HS-27A (cell line): ENCODE measurements around the gene CALN1.
"Not testable (repeated sequence)": the region's sequence is repeated elsewhere in the genome, so short reads cannot be mapped to it uniquely, and the experiment has no call there.

Source experiments
- DNase-seq: peaks from one replicate; pipeline ENCODE4 v3.0.0-alpha.2; 2012; ENCODE audit warnings: low read depth, missing footprints

Gene CALN1

DNA sequence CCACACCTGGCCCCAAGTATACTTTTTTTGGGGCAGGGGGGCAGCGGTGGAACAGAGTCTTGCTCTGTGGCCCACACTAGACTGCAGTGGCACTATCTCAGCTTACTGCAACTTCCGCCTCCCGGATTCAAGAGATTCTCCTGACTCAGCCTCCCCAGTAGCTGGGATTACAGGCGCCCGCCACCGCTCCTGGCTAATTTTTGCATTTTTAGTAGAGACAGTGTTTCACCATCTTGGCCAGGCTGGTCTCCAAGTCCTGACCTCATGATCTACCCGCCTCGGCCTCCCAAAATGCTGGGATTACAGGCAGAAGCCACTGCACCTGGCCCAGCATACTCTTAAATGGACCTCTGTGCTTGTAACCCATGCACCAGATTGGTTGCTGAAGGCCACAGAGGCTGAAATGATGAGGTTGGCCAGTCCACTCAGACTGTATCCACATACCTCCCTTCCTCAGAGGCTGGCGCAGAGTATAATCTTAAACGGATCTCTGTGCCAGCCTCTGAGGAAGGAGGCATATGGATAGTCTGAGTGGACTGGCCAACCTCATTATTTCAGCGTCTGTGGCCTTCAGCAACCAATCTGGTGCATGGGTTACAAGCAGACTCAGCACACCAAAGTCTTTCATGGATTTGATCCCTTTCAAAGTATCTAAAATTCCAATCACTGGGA is 3.0 kb downstream of the CALN1 start:
- DNase-seq = no peak

GRCh38 chr7:72406820-72407403 is 5.2 kb downstream of the CALN1 start:
- no peak for DNase-seq

DNA sequence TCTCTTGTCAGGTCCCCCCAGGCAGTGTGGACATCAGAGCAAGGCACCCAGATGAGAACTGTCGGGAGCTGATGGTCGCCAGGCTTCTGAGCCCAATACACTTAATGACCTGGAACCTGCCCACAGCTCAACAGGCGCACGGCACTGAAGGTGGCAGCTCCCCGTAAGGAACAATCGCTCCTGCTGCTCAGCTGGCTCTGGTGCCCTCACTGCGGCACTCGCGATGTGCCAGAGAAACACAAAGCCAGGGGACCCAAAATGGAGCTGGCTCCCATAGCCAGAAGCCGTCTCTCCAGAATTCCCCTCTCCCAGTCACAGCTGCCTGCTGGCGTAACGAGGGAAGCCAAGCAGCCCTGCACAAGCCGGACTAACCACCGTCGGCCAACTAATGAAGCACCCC is 6.3 kb downstream of the CALN1 start:
- no peak for DNase-seq

- DNase-seq = no peak
Observed at GRCh38 chr7:72405418-72405817, 6.7 kb downstream of the CALN1 start.

GRCh38 chr7:72404743-72405142 is 7.4 kb downstream of the CALN1 start:
- no peak for DNase-seq

GRCh38 chr7:72403458-72404076 is 8.6 kb downstream of the CALN1 start:
- DNase-seq = no peak

DNA sequence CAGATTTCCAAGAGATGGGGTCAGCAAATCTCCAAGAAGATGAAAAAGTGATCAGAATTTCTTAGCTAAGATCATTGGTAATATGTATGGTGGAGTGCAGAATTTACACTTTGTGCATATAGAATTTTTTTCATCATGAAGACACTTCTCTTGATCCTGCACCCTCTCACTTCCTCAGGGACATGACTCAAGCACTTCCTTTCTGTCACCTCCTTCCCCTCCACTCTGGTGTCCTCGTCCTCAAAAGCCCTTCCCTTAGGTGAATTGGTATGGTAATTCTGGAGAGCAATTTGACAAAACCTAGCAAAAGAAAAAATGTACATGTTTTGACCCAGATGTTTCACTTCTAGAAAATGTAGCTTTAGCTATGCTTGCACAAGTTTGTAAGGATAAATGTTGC is 18.1 kb downstream of the CALN1 start:
- DNase-seq = no peak

- DNase-seq = no peak
Observed at GRCh38 chr7:72391821-72392377, 20.2 kb downstream of the CALN1 start.

GRCh38 chr7:72386118-72386517 is 26.0 kb downstream of the CALN1 start:
- no peak for DNase-seq

- no peak for DNase-seq
Observed at GRCh38 chr7:72362246-72362645, 49.9 kb downstream of the CALN1 start.

- no peak for DNase-seq
Observed at GRCh38 chr7:72345208-72345727, 66.9 kb downstream of the CALN1 start.

- no peak for DNase-seq
Observed at GRCh38 chr7:72343991-72344390, 68.1 kb downstream of the CALN1 start.

GRCh38 chr7:72343354-72343753 is 68.8 kb downstream of the CALN1 start:
- DNase-seq = not testable (repeated sequence)

DNA sequence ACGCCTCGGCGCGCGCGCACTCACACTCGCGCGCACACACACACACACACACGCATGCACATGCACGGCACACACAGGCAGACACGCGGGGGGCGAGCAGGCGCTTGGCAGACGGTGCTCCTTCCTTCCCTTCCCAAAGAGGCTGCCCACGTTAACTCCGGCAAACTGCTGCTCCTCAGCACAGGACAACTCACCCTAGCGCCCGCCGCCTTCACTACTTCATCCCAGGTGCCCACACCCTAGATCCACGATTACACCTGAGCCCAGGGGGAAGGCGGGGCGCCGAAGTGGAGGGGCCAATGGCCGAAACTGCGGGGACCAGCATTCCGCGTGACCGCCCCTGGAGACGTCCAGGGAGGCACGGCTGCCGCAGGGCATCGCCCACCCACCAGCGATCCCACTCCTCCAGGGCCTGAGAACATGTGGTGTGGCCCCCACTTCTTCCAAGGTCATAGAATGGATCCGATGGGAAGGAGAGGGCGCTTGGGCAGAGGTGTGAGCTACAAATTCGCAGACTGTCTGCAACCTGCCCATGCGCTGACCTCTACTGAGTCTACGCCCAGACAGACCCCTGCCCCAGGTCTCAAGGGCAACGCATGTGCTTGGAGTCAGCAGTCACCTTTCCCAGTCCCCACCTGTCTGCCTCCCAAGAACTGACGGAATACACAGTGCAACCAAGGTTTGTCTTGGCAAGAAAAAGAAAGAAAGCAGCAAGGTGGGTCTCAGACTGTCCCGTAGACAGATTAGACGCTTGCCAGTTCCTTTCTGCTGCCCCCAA is 74.6 kb downstream of the CALN1 start:
- no peak for DNase-seq

DNA sequence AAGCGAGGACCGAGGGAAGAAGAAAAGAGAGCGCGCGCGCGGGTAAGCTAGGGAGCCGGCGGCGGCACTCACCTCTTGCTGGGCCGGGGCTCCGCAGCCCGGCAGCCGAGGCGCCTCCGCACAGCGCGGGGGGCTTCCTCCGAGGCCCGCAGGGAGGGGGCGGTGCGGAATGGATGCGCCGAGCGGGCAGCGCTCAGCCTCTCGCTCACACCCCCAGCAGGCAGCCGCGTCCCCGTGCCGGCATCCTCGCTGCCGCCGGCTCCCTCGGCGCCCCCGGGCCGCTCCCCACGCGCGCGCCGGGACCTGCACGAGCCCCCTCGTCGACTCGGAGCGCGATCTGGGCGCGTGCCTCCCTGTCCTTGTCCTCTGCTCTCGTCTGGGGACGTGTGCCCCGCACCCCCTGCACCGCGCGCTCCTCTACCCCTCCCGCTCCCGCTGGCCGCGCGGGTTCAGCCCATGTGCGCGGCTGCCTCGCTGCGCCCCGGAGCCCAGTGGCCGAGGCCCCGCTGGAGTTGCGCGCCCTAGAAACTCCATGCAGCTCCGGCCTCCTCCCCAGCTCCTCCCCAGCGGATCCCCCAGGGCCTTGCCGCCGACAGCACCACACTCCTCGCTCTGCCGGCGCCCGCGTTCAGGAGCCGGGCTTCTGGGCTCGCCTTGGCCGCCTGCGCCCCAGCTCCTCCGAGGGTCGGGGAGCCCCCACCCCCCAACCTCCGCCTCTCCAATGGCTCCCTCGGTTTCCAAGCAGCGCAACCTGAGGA is 75.3 kb downstream of the CALN1 start:
- no peak for DNase-seq

GRCh38 chr7:72336382-72336631 is 75.8 kb downstream of the CALN1 start:
- DNase-seq = no peak

GRCh38 chr7:72335561-72336381 is 76.4 kb downstream of the CALN1 start:
- no peak for DNase-seq

DNA sequence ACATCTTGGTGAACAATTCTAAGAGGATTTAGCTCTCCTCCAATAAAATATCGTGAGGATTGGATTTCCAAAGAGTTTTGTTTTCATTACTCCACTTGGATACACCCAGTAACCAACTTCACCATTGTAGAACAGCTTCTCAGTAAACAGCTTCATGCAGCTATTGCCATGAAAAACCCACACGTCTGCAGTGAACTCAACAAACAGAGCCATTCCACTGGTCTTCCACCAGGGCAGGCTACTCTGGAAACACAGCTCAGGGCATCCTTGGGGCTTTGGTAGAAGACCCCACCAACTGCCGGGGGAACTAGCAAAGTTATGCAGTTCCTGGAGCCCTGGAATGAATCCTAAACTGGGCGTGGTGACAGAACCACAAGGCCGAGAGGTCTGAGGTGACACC is 77.4 kb downstream of the CALN1 start:
- DNase-seq = no peak

DNA sequence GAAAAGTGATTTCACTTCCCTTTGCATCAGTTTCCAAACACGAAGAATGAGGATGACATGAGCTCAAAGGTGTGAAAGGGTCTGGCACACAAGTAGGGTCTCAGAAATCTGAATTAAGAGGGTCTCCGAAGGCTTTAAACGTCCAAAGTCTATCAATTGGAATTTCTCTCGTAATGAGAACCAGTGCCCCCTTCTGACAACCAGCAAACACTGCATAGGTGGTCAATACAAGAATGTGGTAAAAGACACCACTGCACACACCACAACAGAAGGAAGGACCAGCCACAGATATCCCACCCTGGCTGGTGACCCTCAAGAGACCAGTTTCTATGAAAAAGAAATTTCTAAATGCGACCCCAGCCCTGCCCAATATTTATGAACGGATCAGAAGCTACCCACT is 78.1 kb downstream of the CALN1 start:
- no peak for DNase-seq

DNA sequence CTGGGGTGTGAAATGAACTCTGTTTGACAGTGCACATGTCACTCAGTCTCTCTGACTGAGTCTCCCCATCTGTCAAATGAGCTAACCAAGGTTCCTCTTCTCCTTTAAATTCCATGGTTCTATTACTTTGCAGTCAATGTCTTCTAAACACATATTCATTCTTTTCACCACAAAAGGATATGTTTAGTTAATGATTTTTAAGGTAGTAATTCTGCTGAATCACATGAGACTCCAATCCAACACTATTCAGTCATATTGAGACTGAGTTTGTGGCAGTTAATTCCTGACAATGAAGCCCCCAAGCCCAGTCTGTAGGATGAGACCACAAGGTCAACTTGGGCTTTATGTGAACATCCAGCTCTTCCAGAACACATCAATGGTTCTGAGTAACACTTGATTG is 85.3 kb downstream of the CALN1 start:
- DNase-seq = no peak

DNA sequence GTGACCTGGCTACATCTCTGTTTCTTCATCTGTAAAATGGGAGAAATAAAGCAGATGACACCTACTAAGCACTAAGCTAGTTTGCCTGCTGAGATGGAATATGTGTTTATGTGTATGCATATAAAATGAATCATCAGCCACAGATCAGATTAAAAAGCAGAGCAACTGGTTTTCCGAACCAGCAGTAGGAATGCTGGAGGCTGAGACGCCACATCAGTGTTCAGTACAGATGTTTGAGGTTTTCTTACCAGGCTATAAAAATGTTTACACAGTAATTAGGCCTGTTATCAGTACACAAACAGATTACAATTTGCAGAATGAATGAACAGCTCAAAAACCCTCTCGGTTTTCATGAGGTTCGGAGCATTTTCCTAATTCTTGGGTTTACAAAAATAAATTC is 85.8 kb downstream of the CALN1 start:
- DNase-seq = no peak
